Karpas-422 (cell line): Measurements from ENCODE around the gene XYLT1. TPM values are rescaled to one million over a fixed set of nuclear protein-coding genes. Genes with fewer than 3 reads are reported as not detected.

Source experiments
- DNase-seq: peaks from one replicate; pipeline ENCODE4 v3.0.0-alpha.2; 2015
- H2AFZ ChIP-seq: fragments of 200-600 bp; sonication (generic); 2 replicates; pipeline ENCODE4 v1.6.1; 2014; ENCODE audit warnings: antibody characterized with exemption, low read length, mixed read lengths
- H3K27ac ChIP-seq: fragments of 200-600 bp; sonication (generic); 2 replicates; pipeline ENCODE4 v1.5.1; 2014; ENCODE audit warnings: mild to moderate bottlenecking, low read length, moderate library complexity
- H3K27me3 ChIP-seq: fragments of 200-600 bp; sonication (generic); 2 replicates; pipeline ENCODE4 v1.6.1; 2014; ENCODE audit warnings: low read length, mixed read lengths
- H3K36me3 ChIP-seq: fragments of 200-600 bp; sonication (generic); 2 replicates; pipeline ENCODE4 v1.6.1; 2014; ENCODE audit warnings: low read length, mixed read lengths; ENCODE audit not compliant: insufficient read depth
- H3K4me1 ChIP-seq: fragments of 200-600 bp; sonication (generic); 2 replicates; pipeline ENCODE4 v1.6.1; 2014; ENCODE audit warnings: mild to moderate bottlenecking, low read length, mixed read lengths
- H3K4me2 ChIP-seq: fragments of 200-600 bp; sonication (generic); 2 replicates; pipeline ENCODE4 v1.6.1; 2014; ENCODE audit warnings: low read length, low read depth, mild to moderate bottlenecking; ENCODE audit not compliant: poor library complexity, severe bottlenecking
- H3K4me3 ChIP-seq: fragments of 200-600 bp; sonication (generic); 2 replicates; pipeline ENCODE4 v1.5.1; 2014; ENCODE audit warnings: mild to moderate bottlenecking, antibody characterized with exemption, low read length, mixed read lengths
- H3K79me2 ChIP-seq: fragments of 200-600 bp; sonication (generic); 2 replicates; pipeline ENCODE4 v1.6.1; 2014; ENCODE audit warnings: mild to moderate bottlenecking, low read length, mixed read lengths
- H3K9ac ChIP-seq: fragments of 200-600 bp; sonication (generic); 2 replicates; pipeline ENCODE4 v1.6.0; 2014; ENCODE audit warnings: low read length
- H3K9me2 ChIP-seq: fragments of 200-600 bp; sonication (generic), shearing (Covaris generic); replicated peaks from 2 replicates; pipeline ENCODE4 v1.6.0; 2014; ENCODE audit warnings: mild to moderate bottlenecking, low read length, moderate library complexity; ENCODE audit not compliant: insufficient read depth
- H3K9me3 ChIP-seq: fragments of 300-700, 200-600 bp; sonication (generic); 2 replicates; pipeline ENCODE4 v1.6.1; 2014; ENCODE audit warnings: low read length, mixed read lengths
- H4K20me1 ChIP-seq: fragments of 200-600 bp; sonication (generic); 2 replicates; pipeline ENCODE4 v1.6.1; 2014; ENCODE audit warnings: mild to moderate bottlenecking, antibody characterized with exemption, low read length, low read depth; ENCODE audit not compliant: insufficient read depth
- total RNA-seq: library from RNA; depleted of rRNA; stranded (reverse); fragments of >200 nt; shearing (Covaris generic); gene quantifications from 2 replicates; pipeline ENCODE4 v1.2.3, GENCODE V29; 2014; ENCODE audit warnings: low replicate concordance

XYLT1 gene
- total RNA-seq, 1 experiment from 2014 or later, result 11.8 TPM

- Histone ChIP-seq H3K9ac (no peak overlapping the region), H3K79me2 (peaks cover 3% of the 10 kb centered on the region; the same call in 1 of the 2 replicates)
Observed at GRCh38 chr16:17426451-17426850, 44.3 kb downstream of the XYLT1 start.

GRCh38 chr16:17424771-17425170 lies 46.0 kb downstream of the XYLT1 start:
- Histone ChIP-seq H3K9me2 (no peaks in the 10 kb centered on the region), H3K9me3 (no peaks in the 10 kb centered on the region), H4K20me1 (no peaks in the 10 kb centered on the region), H2AFZ (no peak overlapping the region), H3K4me2 (no peak overlapping the region), H3K9ac (no peak overlapping the region), H3K27me3 (no peaks in the 10 kb centered on the region), H3K36me3 (no peaks in the 10 kb centered on the region), H3K4me3 (no peak overlapping the region), H3K4me1 (no peaks in the 10 kb centered on the region), H3K79me2 (no peaks in the 10 kb centered on the region; the same call in 1 of the 2 replicates), H3K27ac (no peak overlapping the region)
- no peak for DNase-seq

More at GRCh38 chr16:17426451-17426850, 44.3 kb downstream of the XYLT1 start:
- no peak for DNase-seq
- Histone ChIP-seq H3K4me2 (no peak overlapping the region), H3K27me3 (no peaks in the 10 kb centered on the region), H4K20me1 (no peaks in the 10 kb centered on the region), H3K9me2 (no peaks in the 10 kb centered on the region), H3K4me3 (no peak overlapping the region), H3K36me3 (no peaks in the 10 kb centered on the region), H3K27ac (no peak overlapping the region), H2AFZ (no peak overlapping the region), H3K9me3 (no peaks in the 10 kb centered on the region), H3K4me1 (no peaks in the 10 kb centered on the region)

GRCh38 chr16:17423221-17423620 lies 47.5 kb downstream of the XYLT1 start:
- Histone ChIP-seq H3K36me3 (no peaks in the 10 kb centered on the region), H3K9me2 (no peaks in the 10 kb centered on the region), H3K9me3 (no peaks in the 10 kb centered on the region), H2AFZ (no peak overlapping the region), H4K20me1 (no peaks in the 10 kb centered on the region), H3K27me3 (no peaks in the 10 kb centered on the region), H3K4me3 (no peak overlapping the region), H3K79me2 (no peaks in the 10 kb centered on the region; the same call in 1 of the 2 replicates), H3K4me2 (no peak overlapping the region), H3K27ac (no peak overlapping the region), H3K9ac (no peak overlapping the region), H3K4me1 (no peaks in the 10 kb centered on the region)
- DNase-seq, result no peak

GRCh38 chr16:17420816-17421215 lies 49.9 kb downstream of the XYLT1 start:
- no peaks in the 10 kb centered on the region for H4K20me1 ChIP-seq
- no peak overlapping the region for H3K4me3 ChIP-seq
- peaks cover 4% of the 10 kb centered on the region; the same call in 1 of the 2 replicates for H3K79me2 ChIP-seq
- H3K27ac ChIP-seq, result no peak overlapping the region
- H3K4me2 ChIP-seq, result no peak overlapping the region
- no peak overlapping the region for H3K9ac ChIP-seq
- no peaks in the 10 kb centered on the region for H3K27me3 ChIP-seq
- H3K4me1 ChIP-seq, result peaks cover 17% of the 10 kb centered on the region
- no peaks in the 10 kb centered on the region for H3K36me3 ChIP-seq
- no peaks in the 10 kb centered on the region; the same call in 1 of the 2 replicates for H3K9me3 ChIP-seq
- no peaks in the 10 kb centered on the region for H3K9me2 ChIP-seq
- DNase-seq, result no peak
- no peak overlapping the region for H2AFZ ChIP-seq

GRCh38 chr16:17419266-17419665 lies 51.5 kb downstream of the XYLT1 start:
- no peaks in the 10 kb centered on the region for H4K20me1 ChIP-seq
- no peaks in the 10 kb centered on the region for H3K9me2 ChIP-seq
- H3K36me3 ChIP-seq, result no peaks in the 10 kb centered on the region
- H3K4me2 ChIP-seq, result no peak overlapping the region
- H3K9me3 ChIP-seq, result no peaks in the 10 kb centered on the region; the same call in 1 of the 2 replicates
- peaks cover 10% of the 10 kb centered on the region for H3K79me2 ChIP-seq
- H3K4me3 ChIP-seq, result no peak overlapping the region
- no peak for DNase-seq
- H2AFZ ChIP-seq, result no peak overlapping the region
- H3K27ac ChIP-seq, result no peak overlapping the region
- H3K27me3 ChIP-seq, result no peaks in the 10 kb centered on the region
- H3K4me1 ChIP-seq, result peaks cover 31% of the 10 kb centered on the region
- no peak overlapping the region for H3K9ac ChIP-seq

GRCh38 chr16:17417740-17418139 lies 53.0 kb downstream of the XYLT1 start:
- Histone ChIP-seq H2AFZ (no peak overlapping the region), H3K27ac (peak overlapping the region; percentile 84), H3K4me2 (no peak overlapping the region), H3K79me2 (peaks cover 10% of the 10 kb centered on the region), H3K9ac (no peak overlapping the region), H3K4me1 (peaks cover 38% of the 10 kb centered on the region), H3K9me3 (no peaks in the 10 kb centered on the region; the same call in 1 of the 2 replicates), H3K27me3 (no peaks in the 10 kb centered on the region), H3K9me2 (no peaks in the 10 kb centered on the region), H3K4me3 (no peak overlapping the region), H3K36me3 (no peaks in the 10 kb centered on the region), H4K20me1 (no peaks in the 10 kb centered on the region)
- no peak for DNase-seq

- peak overlapping the region; percentile 70 for H3K4me2 ChIP-seq
- H3K4me1 ChIP-seq, result peaks cover 38% of the 10 kb centered on the region
- peak overlapping the region; percentile 58 for H3K4me3 ChIP-seq
- H4K20me1 ChIP-seq, result no peaks in the 10 kb centered on the region
- peaks cover 10% of the 10 kb centered on the region for H3K79me2 ChIP-seq
- H3K27ac ChIP-seq, result peak overlapping the region; percentile 84
- no peaks in the 10 kb centered on the region for H3K27me3 ChIP-seq
- no peaks in the 10 kb centered on the region for H3K36me3 ChIP-seq
- H3K9me2 ChIP-seq, result no peaks in the 10 kb centered on the region
- peak overlapping the region; percentile 70 for H3K9ac ChIP-seq
- peak overlapping the region; percentile 32; the same call in 1 of the 2 replicates for H2AFZ ChIP-seq
- peak; percentile 95 for DNase-seq
- no peaks in the 10 kb centered on the region; the same call in 1 of the 2 replicates for H3K9me3 ChIP-seq
Observed at GRCh38 chr16:17416461-17417311, 54.1 kb downstream of the XYLT1 start.

GRCh38 chr16:17414916-17415315 lies 55.8 kb downstream of the XYLT1 start:
- Histone ChIP-seq H3K4me2 (peak overlapping the region; percentile 7), H3K79me2 (peaks cover 10% of the 10 kb centered on the region)

More at GRCh38 chr16:17414916-17415315, 55.8 kb downstream of the XYLT1 start:
- Histone ChIP-seq H3K4me1 (peaks cover 42% of the 10 kb centered on the region), H2AFZ (no peak overlapping the region), H3K4me3 (no peak overlapping the region), H4K20me1 (peaks cover 8% of the 10 kb centered on the region; the same call in 1 of the 2 replicates), H3K27me3 (no peaks in the 10 kb centered on the region), H3K36me3 (no peaks in the 10 kb centered on the region), H3K9ac (no peak overlapping the region), H3K27ac (no peak overlapping the region), H3K9me2 (no peaks in the 10 kb centered on the region), H3K9me3 (no peaks in the 10 kb centered on the region; the same call in 1 of the 2 replicates)
- no peak for DNase-seq
